ENCODE measurements around the gene TGM5.
"Not testable (repeated sequence)": the region's sequence is repeated elsewhere in the genome, so short reads cannot be mapped to it uniquely, and the experiment has no call there.

The TGM5 gene

DNA sequence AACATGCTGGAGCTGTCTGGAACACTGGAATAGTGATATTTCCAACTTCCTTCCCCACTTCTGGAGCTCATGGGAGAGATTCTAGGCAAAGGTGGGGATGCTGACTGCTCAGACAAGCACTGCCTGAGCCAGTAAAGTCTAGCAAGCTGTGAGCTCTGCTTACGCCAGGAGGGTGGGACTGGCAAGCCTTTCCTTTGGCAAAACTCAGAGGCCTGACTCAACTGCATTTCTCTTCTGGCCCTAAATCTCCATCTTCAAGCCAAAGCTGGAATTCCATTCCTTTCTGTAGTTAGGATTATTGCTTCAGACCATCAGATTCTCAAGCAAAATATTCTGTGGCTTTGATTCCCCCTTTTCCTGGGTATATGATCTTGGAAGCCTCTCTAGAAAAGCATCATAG, 25.6 kb downstream of the TGM5 start:
- H3K36me3 ChIP-seq (ENCODE audit: insufficient read depth, low read depth, low read length) = no peaks in the 10 kb centered on the region
- H3K27ac ChIP-seq (ENCODE audit: low read length) = no peak overlapping the region
- no peak overlapping the region for H3K9ac ChIP-seq (ENCODE audit: low read depth, low read length)
- no peaks in the 10 kb centered on the region for H3K4me1 ChIP-seq (ENCODE audit: insufficient read depth, low read length)
- no peaks in the 10 kb centered on the region for H3K9me3 ChIP-seq (ENCODE audit: insufficient read depth, low read depth, low read length)
- H3K4me3 ChIP-seq (ENCODE audit: low read length) = no peak overlapping the region
- no peaks in the 10 kb centered on the region; the same call in 1 of the 2 replicates for H3K27me3 ChIP-seq (ENCODE audit: insufficient read depth, low read length)

DNA sequence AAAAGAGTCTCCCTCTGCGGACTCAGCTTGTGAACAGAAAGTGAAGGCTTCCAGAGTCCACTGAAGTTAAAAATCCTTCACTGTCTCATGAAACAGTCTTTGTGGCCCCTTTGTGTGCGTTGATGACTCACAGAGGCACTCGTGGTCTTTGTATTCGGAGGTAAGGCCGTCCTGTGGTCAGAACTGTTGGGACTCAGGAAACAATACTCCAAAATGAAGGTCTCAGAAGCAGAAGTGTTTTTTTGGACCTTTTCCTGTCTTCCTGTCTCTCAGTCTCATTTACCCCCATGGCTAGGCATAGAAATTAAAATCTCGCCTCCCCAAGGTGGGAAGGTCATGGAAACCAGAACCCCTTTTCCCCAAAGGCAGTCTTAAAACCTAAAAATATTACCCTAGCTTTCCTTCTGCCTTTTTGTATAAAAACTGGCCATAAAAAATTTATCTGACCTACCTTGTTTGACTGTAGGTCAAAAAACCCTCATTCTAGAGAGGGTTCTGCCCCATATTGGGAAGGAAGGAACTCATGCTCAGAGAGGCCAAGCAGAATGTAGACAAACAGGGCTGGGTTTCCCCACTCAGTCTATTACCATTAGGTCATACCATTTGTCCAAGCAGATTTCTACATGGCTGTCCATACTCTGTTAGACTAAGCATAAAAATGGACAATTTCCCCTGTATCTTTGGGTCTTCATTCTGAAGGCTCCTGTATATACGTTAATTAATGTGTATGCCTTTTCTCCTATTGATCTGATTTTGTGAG, 26.8 kb downstream of the TGM5 start:
- no peaks in the 10 kb centered on the region for H3K36me3 ChIP-seq (ENCODE audit: insufficient read depth, low read depth, low read length)
- no peaks in the 10 kb centered on the region for H3K9me3 ChIP-seq (ENCODE audit: insufficient read depth, low read depth, low read length)
- no peaks in the 10 kb centered on the region for H3K4me1 ChIP-seq (ENCODE audit: insufficient read depth, low read length)
- no peak overlapping the region for H3K9ac ChIP-seq (ENCODE audit: low read depth, low read length)
- no peaks in the 10 kb centered on the region; the same call in 1 of the 2 replicates for H3K27me3 ChIP-seq (ENCODE audit: insufficient read depth, low read length)
- H3K27ac ChIP-seq (ENCODE audit: low read length) = no peak overlapping the region
- H3K4me3 ChIP-seq (ENCODE audit: low read length) = no peak overlapping the region

DNA sequence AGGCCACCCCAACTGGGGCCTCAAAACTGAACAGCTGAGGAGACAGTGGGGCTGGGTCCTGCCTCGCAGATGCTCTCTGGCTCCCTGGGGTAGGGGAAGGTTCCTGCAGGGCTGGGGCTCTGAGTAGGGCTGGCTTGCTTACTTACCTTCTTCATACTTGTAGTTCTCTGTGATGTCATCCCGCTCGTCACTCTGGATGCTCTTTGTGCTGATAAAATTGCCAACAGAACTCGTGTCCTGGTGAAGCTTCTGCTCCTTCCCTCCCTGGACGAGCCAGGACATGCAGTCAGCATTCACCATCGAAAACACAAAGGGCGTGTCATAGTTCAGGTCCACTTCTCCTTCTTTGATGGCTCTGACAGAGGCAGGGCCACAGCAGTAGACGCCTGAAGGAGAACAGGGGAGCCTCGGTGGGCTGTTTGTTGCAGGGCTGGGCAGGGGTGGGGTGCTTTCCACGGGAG, 28.0 kb downstream of the TGM5 start:
- no peaks in the 10 kb centered on the region for H3K36me3 ChIP-seq (ENCODE audit: insufficient read depth, low read depth, low read length)
- no peak overlapping the region for H3K27ac ChIP-seq (ENCODE audit: low read length)
- no peak overlapping the region for H3K9ac ChIP-seq (ENCODE audit: low read depth, low read length)
- no peaks in the 10 kb centered on the region for H3K4me1 ChIP-seq (ENCODE audit: insufficient read depth, low read length)
- no peak overlapping the region for H3K4me3 ChIP-seq (ENCODE audit: low read length)
- H3K27me3 ChIP-seq (ENCODE audit: insufficient read depth, low read length) = no peaks in the 10 kb centered on the region; the same call in 1 of the 2 replicates
- H3K9me3 ChIP-seq (ENCODE audit: insufficient read depth, low read depth, low read length) = no peaks in the 10 kb centered on the region

DNA sequence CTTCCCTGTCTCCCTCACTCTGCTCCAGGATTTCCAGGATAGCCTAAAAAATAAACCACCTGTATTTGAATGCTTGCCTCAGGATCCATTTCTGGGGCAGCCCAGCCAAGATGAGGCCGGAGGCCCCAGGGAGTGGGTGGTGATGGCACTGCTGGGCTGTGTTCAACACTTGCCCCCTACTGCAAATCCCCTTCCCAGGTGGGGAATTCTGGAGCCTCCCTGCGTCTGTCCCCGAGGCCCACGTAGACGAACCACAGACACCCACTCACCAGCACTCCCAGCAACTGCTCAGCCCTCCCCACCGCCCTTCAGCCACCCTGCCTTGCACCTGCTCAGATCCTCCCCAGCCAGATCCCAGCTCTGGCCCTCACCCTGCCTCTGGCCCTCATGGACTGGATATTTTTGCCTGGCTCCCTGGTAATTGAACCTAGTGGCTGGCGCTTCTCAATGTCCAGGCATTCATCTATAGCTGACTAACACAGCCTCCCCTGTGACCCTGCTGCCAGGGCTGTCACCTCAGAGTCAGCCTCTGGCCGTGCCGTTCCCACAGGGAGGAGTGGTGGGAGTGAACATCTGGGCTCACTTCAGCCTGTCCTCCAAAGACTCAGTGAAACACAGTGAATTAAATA, 28.8 kb downstream of the TGM5 start:
- no peak overlapping the region for H3K9ac ChIP-seq (ENCODE audit: low read depth, low read length)
- H3K36me3 ChIP-seq (ENCODE audit: insufficient read depth, low read depth, low read length) = no peaks in the 10 kb centered on the region

DNA sequence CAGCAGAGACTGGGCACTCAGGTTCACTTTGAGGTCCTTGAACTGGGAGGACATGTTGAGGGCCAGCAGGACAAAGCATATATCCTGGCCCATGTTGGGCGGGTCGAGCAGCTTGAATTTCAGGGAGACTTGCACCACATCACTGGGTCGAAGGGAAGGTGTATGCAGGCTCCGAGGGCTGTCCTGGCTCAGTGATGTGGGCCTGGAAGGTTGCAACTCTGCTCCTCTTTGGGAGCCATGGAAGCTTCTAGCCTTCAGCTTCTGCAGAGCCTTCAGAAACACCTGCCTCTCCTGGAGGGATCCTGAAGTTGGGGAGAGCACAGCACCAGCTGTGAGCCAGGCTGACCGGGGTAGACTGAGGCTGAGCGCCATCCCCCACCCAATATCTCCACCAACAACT, 31.2 kb downstream of the TGM5 start:
- Histone ChIP-seq H3K9me3 (ENCODE audit: insufficient read depth, low read depth, low read length) (no peaks in the 10 kb centered on the region), H3K9ac (ENCODE audit: low read depth, low read length) (no peak overlapping the region), H3K27ac (ENCODE audit: low read length) (no peak overlapping the region), H3K4me3 (ENCODE audit: low read length) (no peak overlapping the region), H3K27me3 (ENCODE audit: insufficient read depth, low read length) (no peaks in the 10 kb centered on the region; the same call in 1 of the 2 replicates), H3K36me3 (ENCODE audit: insufficient read depth, low read depth, low read length) (no peaks in the 10 kb centered on the region), H3K4me1 (ENCODE audit: insufficient read depth, low read length) (no peaks in the 10 kb centered on the region)

More for the DNA sequence above, 28.8 kb downstream of the TGM5 start:
- Histone ChIP-seq H3K4me3 (ENCODE audit: low read length) (no peak overlapping the region), H3K27ac (ENCODE audit: low read length) (no peak overlapping the region), H3K4me1 (ENCODE audit: insufficient read depth, low read length) (no peaks in the 10 kb centered on the region), H3K27me3 (ENCODE audit: insufficient read depth, low read length) (no peaks in the 10 kb centered on the region; the same call in 1 of the 2 replicates), H3K9me3 (ENCODE audit: insufficient read depth, low read depth, low read length) (no peaks in the 10 kb centered on the region)

DNA sequence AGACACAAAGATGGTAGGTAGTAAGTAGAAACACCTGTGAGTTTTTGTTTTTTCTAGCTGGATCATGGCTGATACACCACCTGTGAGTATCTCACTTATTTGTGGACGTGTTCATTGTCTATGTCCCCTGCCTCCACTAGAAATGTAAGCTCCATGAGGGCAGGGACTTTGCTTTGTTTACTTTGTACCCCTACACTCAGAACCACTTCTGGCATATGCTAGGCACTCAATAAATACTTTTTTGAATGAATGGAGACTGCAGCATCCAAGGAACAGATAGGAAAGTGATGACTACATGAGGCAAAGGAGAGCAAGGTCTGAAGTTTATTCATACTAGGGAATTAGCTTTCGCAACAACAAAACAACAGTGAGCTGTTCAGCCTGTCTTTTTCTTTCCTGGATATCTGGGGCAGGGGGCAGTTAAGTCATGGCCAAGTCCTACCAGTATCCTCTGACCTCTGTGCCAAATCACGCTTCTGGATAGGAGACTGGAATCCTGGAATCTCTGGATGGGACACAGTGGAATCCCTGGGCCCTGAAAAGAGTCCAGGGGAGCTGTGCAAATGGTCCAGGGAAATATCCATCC, 34.3 kb downstream of the TGM5 start:
- no peaks in the 10 kb centered on the region for H3K36me3 ChIP-seq (ENCODE audit: insufficient read depth, low read depth, low read length)
- no peak overlapping the region for H3K27ac ChIP-seq (ENCODE audit: low read length)
- no peak overlapping the region for H3K9ac ChIP-seq (ENCODE audit: low read depth, low read length)
- no peaks in the 10 kb centered on the region for H3K4me1 ChIP-seq (ENCODE audit: insufficient read depth, low read length)
- no peak overlapping the region for H3K4me3 ChIP-seq (ENCODE audit: low read length)
- H3K9me3 ChIP-seq (ENCODE audit: insufficient read depth, low read depth, low read length) = no peaks in the 10 kb centered on the region
- no peaks in the 10 kb centered on the region for H3K27me3 ChIP-seq (ENCODE audit: insufficient read depth, low read length)

DNA sequence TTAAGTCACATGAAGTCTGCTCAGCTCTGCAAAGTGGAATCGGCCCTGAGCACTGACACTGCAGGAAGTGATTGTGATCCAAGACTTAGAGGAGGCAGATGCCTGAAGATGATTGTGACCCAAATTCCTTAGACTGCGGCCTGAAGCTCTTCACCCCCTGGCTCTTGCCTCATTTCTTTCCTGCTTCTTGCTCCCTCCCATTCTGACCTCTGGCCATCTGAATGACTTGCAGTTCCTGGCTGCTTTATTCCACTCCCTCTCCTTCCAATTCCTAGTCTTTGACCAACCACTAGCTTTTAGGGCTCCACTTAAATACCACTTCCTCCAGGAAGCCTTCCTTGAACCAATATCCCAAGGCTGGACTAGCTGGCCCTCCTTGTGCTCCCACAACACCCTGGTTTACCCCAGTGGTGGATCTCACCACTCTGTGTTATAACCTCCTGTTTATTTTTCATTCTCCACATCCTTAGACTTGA, 36.0 kb downstream of the TGM5 start:
- Histone ChIP-seq H3K27me3 (ENCODE audit: insufficient read depth, low read length) (no peaks in the 10 kb centered on the region), H3K9me3 (ENCODE audit: insufficient read depth, low read depth, low read length) (no peaks in the 10 kb centered on the region), H3K27ac (ENCODE audit: low read length) (no peak overlapping the region), H3K9ac (ENCODE audit: low read depth, low read length) (no peak overlapping the region), H3K4me3 (ENCODE audit: low read length) (no peak overlapping the region), H3K4me1 (ENCODE audit: insufficient read depth, low read length) (no peaks in the 10 kb centered on the region), H3K36me3 (ENCODE audit: insufficient read depth, low read depth, low read length) (no peaks in the 10 kb centered on the region)

DNA sequence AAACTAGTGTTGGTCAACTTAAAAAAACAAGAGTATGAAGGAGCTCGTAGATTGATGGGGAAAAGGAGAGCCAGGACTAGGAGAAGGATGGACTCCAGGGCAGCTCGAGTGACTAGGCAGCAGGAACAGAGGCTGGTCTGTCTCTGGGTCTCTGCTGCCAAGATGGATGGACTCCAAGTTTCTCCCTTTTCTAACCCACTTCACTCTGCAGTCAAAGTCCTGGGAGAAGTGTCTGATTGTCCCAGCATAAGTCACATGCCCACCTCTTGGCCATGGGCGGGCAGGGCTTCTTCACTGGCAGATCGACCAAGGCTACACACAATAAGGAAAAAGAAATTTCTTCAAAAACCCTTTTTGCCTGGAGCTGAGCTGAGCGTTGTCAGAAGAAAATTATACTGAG, 36.8 kb downstream of the TGM5 start:
- Histone ChIP-seq H3K9ac (ENCODE audit: low read depth, low read length) (no peak overlapping the region), H3K36me3 (ENCODE audit: insufficient read depth, low read depth, low read length) (no peaks in the 10 kb centered on the region), H3K4me3 (ENCODE audit: low read length) (no peak overlapping the region), H3K27me3 (ENCODE audit: insufficient read depth, low read length) (no peaks in the 10 kb centered on the region), H3K9me3 (ENCODE audit: insufficient read depth, low read depth, low read length) (no peaks in the 10 kb centered on the region), H3K4me1 (ENCODE audit: insufficient read depth, low read length) (no peaks in the 10 kb centered on the region), H3K27ac (ENCODE audit: low read length) (no peak overlapping the region)

DNA sequence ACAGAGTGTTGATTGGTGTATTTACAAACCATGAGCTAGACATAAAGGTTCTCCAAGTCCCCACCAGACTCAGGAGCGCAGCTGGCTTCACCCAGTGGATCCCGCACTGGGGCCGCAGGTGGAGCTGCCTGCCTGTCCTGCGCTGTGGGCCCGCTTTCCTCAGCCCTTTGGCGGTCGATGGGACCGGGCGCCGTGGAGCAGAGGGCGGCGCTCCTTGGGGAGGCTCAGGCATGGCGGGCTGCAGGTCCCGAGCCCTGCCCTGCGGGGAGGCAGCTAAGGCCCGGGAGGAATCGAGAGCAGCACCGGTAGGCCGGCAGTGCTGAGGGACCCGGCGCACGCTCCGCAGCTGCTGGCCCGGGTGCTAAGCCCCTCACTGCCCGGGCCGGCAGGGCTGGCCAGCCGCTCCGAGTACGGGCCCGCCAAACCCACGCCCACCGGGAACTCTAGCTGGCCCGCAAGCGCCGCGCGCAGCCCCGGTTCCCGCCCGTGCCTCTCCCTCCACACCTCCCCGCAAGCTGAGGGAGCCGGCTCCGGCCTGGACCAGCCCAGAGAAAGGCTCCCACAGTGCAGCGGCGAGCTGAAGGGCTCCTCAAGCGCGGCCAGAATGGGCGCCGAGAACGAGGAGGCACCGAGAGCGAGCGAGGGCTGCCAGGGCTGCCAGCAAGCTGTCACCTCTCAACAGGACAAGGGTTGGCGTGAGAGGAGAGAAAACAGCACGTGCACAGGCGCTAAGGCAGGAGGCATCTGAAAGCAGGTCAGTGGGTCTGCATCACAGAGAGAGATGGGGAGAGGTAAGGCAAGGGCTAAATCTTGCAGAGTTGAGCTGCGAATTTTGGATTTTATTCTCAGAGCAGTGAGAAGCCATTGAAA, 40.1 kb downstream of the TGM5 start:
- no peaks in the 10 kb centered on the region for H3K4me1 ChIP-seq (ENCODE audit: insufficient read depth, low read length)
- no peak overlapping the region for H3K4me3 ChIP-seq (ENCODE audit: low read length)
- no peak overlapping the region for H3K9ac ChIP-seq (ENCODE audit: low read depth, low read length)
- H3K27ac ChIP-seq (ENCODE audit: low read length) = no peak overlapping the region
- H3K9me3 ChIP-seq (ENCODE audit: insufficient read depth, low read depth, low read length) = no peaks in the 10 kb centered on the region
- no peaks in the 10 kb centered on the region for H3K36me3 ChIP-seq (ENCODE audit: insufficient read depth, low read depth, low read length)
- no peaks in the 10 kb centered on the region for H3K27me3 ChIP-seq (ENCODE audit: insufficient read depth, low read length)

DNA sequence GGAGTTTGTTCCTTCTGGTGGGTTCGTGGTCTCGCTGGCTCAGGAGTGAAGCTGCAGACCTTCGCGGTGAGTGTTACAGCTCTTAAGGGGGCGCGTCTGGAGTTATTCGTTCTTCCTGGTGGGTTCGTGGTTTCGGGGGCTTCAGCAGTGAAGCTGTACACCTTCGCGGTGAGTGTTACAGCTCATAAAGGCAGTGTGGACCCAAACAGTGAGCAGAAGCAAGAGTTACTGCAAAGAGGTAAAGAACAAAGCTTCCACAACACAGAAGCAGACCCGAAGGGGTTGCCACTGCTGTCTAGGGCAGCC, 40.8 kb downstream of the TGM5 start:
- not testable (repeated sequence) for H3K36me3 ChIP-seq (ENCODE audit: insufficient read depth, low read depth, low read length); H3K4me1 ChIP-seq (ENCODE audit: insufficient read depth, low read length); H3K9ac ChIP-seq (ENCODE audit: low read depth, low read length); H3K4me3 ChIP-seq (ENCODE audit: low read length); H3K9me3 ChIP-seq (ENCODE audit: insufficient read depth, low read depth, low read length); H3K27ac ChIP-seq (ENCODE audit: low read length); H3K27me3 ChIP-seq (ENCODE audit: insufficient read depth, low read length)

DNA sequence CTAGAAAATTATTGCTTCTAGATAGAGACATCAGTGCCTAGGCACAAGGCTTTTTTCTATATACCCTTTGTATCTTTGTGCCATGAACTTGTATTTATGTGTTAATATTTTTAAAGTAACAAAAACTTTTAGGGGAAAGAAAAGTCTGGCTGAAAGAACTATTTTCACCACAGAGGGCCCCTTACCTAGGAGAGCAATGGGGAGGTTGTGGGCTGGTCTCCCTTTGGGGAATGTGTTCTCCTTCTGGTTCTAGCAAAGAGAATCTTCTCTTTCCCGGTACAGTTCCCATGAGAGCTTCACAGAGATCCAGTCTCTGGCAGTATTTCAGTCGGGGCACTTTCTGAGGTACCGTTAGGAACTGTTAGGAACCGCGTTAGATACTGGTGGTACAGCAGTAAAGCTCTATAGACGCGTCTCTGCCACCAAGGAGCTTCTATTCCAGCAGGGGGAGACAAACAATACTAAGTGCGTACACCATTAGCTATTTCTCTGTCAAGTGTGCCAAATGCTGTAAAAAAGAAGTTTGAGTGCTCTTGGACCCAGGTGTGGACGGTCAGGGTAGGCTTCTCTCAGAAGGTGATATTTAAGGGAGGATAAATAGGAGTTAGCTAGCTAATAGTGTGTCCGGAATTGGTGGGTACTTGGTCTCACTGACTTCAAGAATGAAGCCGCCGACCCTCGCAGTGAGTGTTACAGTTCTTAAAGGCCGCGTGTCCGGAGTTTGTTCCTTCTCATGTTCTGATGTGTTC, 41.4 kb downstream of the TGM5 start:
- no peaks in the 10 kb centered on the region for H3K9me3 ChIP-seq (ENCODE audit: insufficient read depth, low read depth, low read length)
- H3K4me1 ChIP-seq (ENCODE audit: insufficient read depth, low read length) = no peaks in the 10 kb centered on the region
- H3K27ac ChIP-seq (ENCODE audit: low read length) = no peak overlapping the region
- no peak overlapping the region for H3K9ac ChIP-seq (ENCODE audit: low read depth, low read length)
- H3K27me3 ChIP-seq (ENCODE audit: insufficient read depth, low read length) = no peaks in the 10 kb centered on the region
- no peak overlapping the region for H3K4me3 ChIP-seq (ENCODE audit: low read length)
- H3K36me3 ChIP-seq (ENCODE audit: insufficient read depth, low read depth, low read length) = no peaks in the 10 kb centered on the region

Data from iPS-20b (cell line).